Stimulated activated CD4-positive, alpha-beta T cell treated with anti-CD3 and anti-CD28 coated beads, Interleukin-12 subunit alpha, Interleukin-12 subunit beta, amount 100 ng/mL, for 24 hours (primary cell): ENCODE results near the gene WDR5B.
A peak's percentile ranks its signal among the peaks of the same experiment; 100 is the strongest.
"Not testable (repeated sequence)": the region's sequence is repeated elsewhere in the genome, so short reads cannot be mapped to it uniquely, and the experiment has no call there.

ENCODE experiments used
- DNase-seq, 2 experiments: peaks; one replicate each; pipeline ENCODE4 v3.0.0-alpha.2; 2020; ENCODE audit warnings: low read depth in 2 of 2

Gene WDR5B

GRCh38 chr3:122415762-122416654, at the start of gene WDR5B:
Gene WDR5B (minus strand): TSS chr3:122416062. CDS start chr3:122415528, 534 bp downstream.
- peak; percentile 98 to 99 for DNase-seq

GRCh38 chr3:122464659-122465058, 48.8 kb upstream of the WDR5B start:
- DNase-seq: no peak

GRCh38 chr3:122462406-122462805, 46.5 kb upstream of the WDR5B start:
- DNase-seq: no peak

GRCh38 chr3:122461806-122462205, 45.9 kb upstream of the WDR5B start:
- no peak for DNase-seq

GRCh38 chr3:122458992-122459391, 43.1 kb upstream of the WDR5B start:
- no peak for DNase-seq

GRCh38 chr3:122457706-122458105, 41.8 kb upstream of the WDR5B start:
- no peak for DNase-seq

GRCh38 chr3:122456074-122456473, 40.2 kb upstream of the WDR5B start:
- no peak for DNase-seq

GRCh38 chr3:122451371-122451770, 35.5 kb upstream of the WDR5B start:
- no peak for DNase-seq

- not testable (repeated sequence) for DNase-seq
Measured at GRCh38 chr3:122448218-122448617, 32.4 kb upstream of the WDR5B start.

GRCh38 chr3:122444491-122444887, 28.6 kb upstream of the WDR5B start:
- DNase-seq: not testable (repeated sequence)

- not testable (repeated sequence) for DNase-seq
Measured at GRCh38 chr3:122443762-122444490, 28.1 kb upstream of the WDR5B start.

GRCh38 chr3:122443090-122443489, 27.2 kb upstream of the WDR5B start:
- DNase-seq: no peak

GRCh38 chr3:122435950-122436349, 20.1 kb upstream of the WDR5B start:
- DNase-seq: no peak

- DNase-seq: no peak
Measured at GRCh38 chr3:122430371-122430770, 14.5 kb upstream of the WDR5B start.

- no peak for DNase-seq
Measured at GRCh38 chr3:122427857-122428471, 12.1 kb upstream of the WDR5B start.

GRCh38 chr3:122421836-122422235, 6.0 kb upstream of the WDR5B start:
- DNase-seq: no peak

- DNase-seq: no peak
Measured at GRCh38 chr3:122421101-122421500, 5.2 kb upstream of the WDR5B start.

- DNase-seq: no peak
Measured at GRCh38 chr3:122416966-122417365, 1.1 kb upstream of the WDR5B start.

GRCh38 chr3:122415104-122415744, 638 bp downstream of the WDR5B start:
- peak in 1 of 2 experiments; percentile 22 for DNase-seq

- DNase-seq: no peak
Measured at GRCh38 chr3:122414391-122414790, 1.5 kb downstream of the WDR5B start.

GRCh38 chr3:122410639-122411038, 5.2 kb downstream of the WDR5B start:
- no peak for DNase-seq

- DNase-seq: no peak
Measured at GRCh38 chr3:122410111-122410510, 5.8 kb downstream of the WDR5B start.
